ENCODE results near the gene CNTNAP3. TPM values are rescaled to one million over a fixed set of nuclear protein-coding genes. Genes with fewer than 3 reads are reported as not detected.
"Not testable (repeated sequence)": the region's sequence is repeated elsewhere in the genome, so short reads cannot be mapped to it uniquely, and the experiment has no call there.

The CNTNAP3 gene
- 9.9 and 11.2 TPM in 2 replicates for total RNA-seq (2022)
- Bru-seq, nascent RNA: percentile 50 among the genes with signal in this experiment
- percentile 40 among the genes with signal in this experiment for BruChase-seq, experiment 1, labeled RNA remaining after a 6-hour chase
- BruChase-seq, experiment 2, labeled RNA remaining after a 2-hour chase: percentile 48 among the genes with signal in this experiment
- long read RNA-seq, full-length matches to known transcripts: 1 of 21 reads
- long read RNA-seq, partial matches to known transcripts: 6 of 21 reads
- long read RNA-seq, other reads (novel, unspliced or antisense): 14 of 21 reads

GRCh38 chr9:39287980-39288379, at the start of gene CNTNAP3:
Gene CNTNAP3 (minus strand): TSS chr9:39288167. CDS start chr9:39288064, 103 bp downstream.
- H3K4me1 Mint-ChIP-seq (ENCODE audit: insufficient read depth, unreplicated experiment); POLR2A ChIA-PET; intact Hi-C loops (cut with micrococcal nuclease); H3K27ac Mint-ChIP-seq (ENCODE audit: low read depth, unreplicated experiment); H3K27me3 Mint-ChIP-seq (ENCODE audit: insufficient read depth, unreplicated experiment); BruUV-seq (replicated peaks); H3K9me3 Mint-ChIP-seq (ENCODE audit: unreplicated experiment); H3K36me3 Mint-ChIP-seq (ENCODE audit: insufficient read depth, unreplicated experiment); CTCF ChIA-PET: not testable (repeated sequence)
- peak; percentile 11 for DNase-seq (ENCODE audit: unreplicated experiment)
- peak within 1 kb of the TSS; percentile 73 for H3K4me3 Mint-ChIP-seq (ENCODE audit: unreplicated experiment)

GRCh38 chr9:39279995-39280394, 8.0 kb downstream of the CNTNAP3 start:
- POLR2A ChIA-PET; BruUV-seq (replicated peaks); intact Hi-C loops (cut with micrococcal nuclease); H3K27ac Mint-ChIP-seq (ENCODE audit: low read depth, unreplicated experiment); H3K27me3 Mint-ChIP-seq (ENCODE audit: insufficient read depth, unreplicated experiment); H3K4me3 Mint-ChIP-seq (ENCODE audit: unreplicated experiment); H3K9me3 Mint-ChIP-seq (ENCODE audit: unreplicated experiment); H3K4me1 Mint-ChIP-seq (ENCODE audit: insufficient read depth, unreplicated experiment); DNase-seq (ENCODE audit: unreplicated experiment); H3K36me3 Mint-ChIP-seq (ENCODE audit: insufficient read depth, unreplicated experiment); CTCF ChIA-PET: not testable (repeated sequence)

GRCh38 chr9:39242513-39242912, 45.5 kb downstream of the CNTNAP3 start:
- BruUV-seq (replicated peaks): not testable (repeated sequence)

GRCh38 chr9:39232130-39232991, 55.6 kb downstream of the CNTNAP3 start:
- H3K9me3 Mint-ChIP-seq (ENCODE audit: unreplicated experiment); CTCF ChIA-PET; DNase-seq (ENCODE audit: unreplicated experiment); BruUV-seq (replicated peaks); intact Hi-C loops (cut with micrococcal nuclease); POLR2A ChIA-PET; H3K27ac Mint-ChIP-seq (ENCODE audit: low read depth, unreplicated experiment); H3K36me3 Mint-ChIP-seq (ENCODE audit: insufficient read depth, unreplicated experiment); H3K27me3 Mint-ChIP-seq (ENCODE audit: insufficient read depth, unreplicated experiment); H3K4me1 Mint-ChIP-seq (ENCODE audit: insufficient read depth, unreplicated experiment); H3K4me3 Mint-ChIP-seq (ENCODE audit: unreplicated experiment): not testable (repeated sequence)

More at GRCh38 chr9:39242513-39242912, 45.5 kb downstream of the CNTNAP3 start:
- POLR2A ChIA-PET; H3K4me1 Mint-ChIP-seq (ENCODE audit: insufficient read depth, unreplicated experiment); H3K27ac Mint-ChIP-seq (ENCODE audit: low read depth, unreplicated experiment); H3K27me3 Mint-ChIP-seq (ENCODE audit: insufficient read depth, unreplicated experiment); CTCF ChIA-PET; H3K9me3 Mint-ChIP-seq (ENCODE audit: unreplicated experiment); DNase-seq (ENCODE audit: unreplicated experiment); intact Hi-C loops (cut with micrococcal nuclease); H3K4me3 Mint-ChIP-seq (ENCODE audit: unreplicated experiment); H3K36me3 Mint-ChIP-seq (ENCODE audit: insufficient read depth, unreplicated experiment): not testable (repeated sequence)

GRCh38 chr9:39215976-39216375, 72.0 kb downstream of the CNTNAP3 start:
- H3K27ac Mint-ChIP-seq (ENCODE audit: low read depth, unreplicated experiment); POLR2A ChIA-PET; H3K9me3 Mint-ChIP-seq (ENCODE audit: unreplicated experiment); CTCF ChIA-PET; intact Hi-C loops (cut with micrococcal nuclease); H3K36me3 Mint-ChIP-seq (ENCODE audit: insufficient read depth, unreplicated experiment); BruUV-seq (replicated peaks); H3K27me3 Mint-ChIP-seq (ENCODE audit: insufficient read depth, unreplicated experiment); H3K4me1 Mint-ChIP-seq (ENCODE audit: insufficient read depth, unreplicated experiment); DNase-seq (ENCODE audit: unreplicated experiment); H3K4me3 Mint-ChIP-seq (ENCODE audit: unreplicated experiment): not testable (repeated sequence)

GRCh38 chr9:39209773-39210172, 78.2 kb downstream of the CNTNAP3 start:
- H3K36me3 Mint-ChIP-seq (ENCODE audit: insufficient read depth, unreplicated experiment); CTCF ChIA-PET; intact Hi-C loops (cut with micrococcal nuclease); H3K4me3 Mint-ChIP-seq (ENCODE audit: unreplicated experiment); BruUV-seq (replicated peaks); DNase-seq (ENCODE audit: unreplicated experiment); H3K27ac Mint-ChIP-seq (ENCODE audit: low read depth, unreplicated experiment); H3K27me3 Mint-ChIP-seq (ENCODE audit: insufficient read depth, unreplicated experiment); H3K4me1 Mint-ChIP-seq (ENCODE audit: insufficient read depth, unreplicated experiment); POLR2A ChIA-PET; H3K9me3 Mint-ChIP-seq (ENCODE audit: unreplicated experiment): not testable (repeated sequence)

GRCh38 chr9:39206643-39207042, 81.3 kb downstream of the CNTNAP3 start:
- H3K27me3 Mint-ChIP-seq (ENCODE audit: insufficient read depth, unreplicated experiment); H3K9me3 Mint-ChIP-seq (ENCODE audit: unreplicated experiment); DNase-seq (ENCODE audit: unreplicated experiment); H3K4me3 Mint-ChIP-seq (ENCODE audit: unreplicated experiment); H3K36me3 Mint-ChIP-seq (ENCODE audit: insufficient read depth, unreplicated experiment); H3K27ac Mint-ChIP-seq (ENCODE audit: low read depth, unreplicated experiment); intact Hi-C loops (cut with micrococcal nuclease); BruUV-seq (replicated peaks); CTCF ChIA-PET; H3K4me1 Mint-ChIP-seq (ENCODE audit: insufficient read depth, unreplicated experiment); POLR2A ChIA-PET: not testable (repeated sequence)

- H3K4me3 Mint-ChIP-seq (ENCODE audit: unreplicated experiment); H3K27me3 Mint-ChIP-seq (ENCODE audit: insufficient read depth, unreplicated experiment); DNase-seq (ENCODE audit: unreplicated experiment); CTCF ChIA-PET; BruUV-seq (replicated peaks); H3K36me3 Mint-ChIP-seq (ENCODE audit: insufficient read depth, unreplicated experiment); H3K27ac Mint-ChIP-seq (ENCODE audit: low read depth, unreplicated experiment); POLR2A ChIA-PET; H3K9me3 Mint-ChIP-seq (ENCODE audit: unreplicated experiment); intact Hi-C loops (cut with micrococcal nuclease); H3K4me1 Mint-ChIP-seq (ENCODE audit: insufficient read depth, unreplicated experiment): not testable (repeated sequence)
These were observed 82.1 kb downstream of the CNTNAP3 start for GRCh38 chr9:39205842-39206241.

- intact Hi-C loops (cut with micrococcal nuclease); H3K4me1 Mint-ChIP-seq (ENCODE audit: insufficient read depth, unreplicated experiment); H3K9me3 Mint-ChIP-seq (ENCODE audit: unreplicated experiment); H3K27me3 Mint-ChIP-seq (ENCODE audit: insufficient read depth, unreplicated experiment); POLR2A ChIA-PET; DNase-seq (ENCODE audit: unreplicated experiment); H3K27ac Mint-ChIP-seq (ENCODE audit: low read depth, unreplicated experiment); H3K4me3 Mint-ChIP-seq (ENCODE audit: unreplicated experiment); BruUV-seq (replicated peaks); CTCF ChIA-PET; H3K36me3 Mint-ChIP-seq (ENCODE audit: insufficient read depth, unreplicated experiment): not testable (repeated sequence)
These were observed 87.6 kb downstream of the CNTNAP3 start for GRCh38 chr9:39200412-39200811.
